HuH-7.5 (cell line): ENCODE results near the gene HMBS.
"Not testable (repeated sequence)": the region's sequence is repeated elsewhere in the genome, so short reads cannot be mapped to it uniquely, and the experiment has no call there.

Experiments
- DNase-seq: peaks from one replicate; pipeline ENCODE4 v3.0.0; 2011; ENCODE audit warnings: low spot score

HMBS gene

DNA sequence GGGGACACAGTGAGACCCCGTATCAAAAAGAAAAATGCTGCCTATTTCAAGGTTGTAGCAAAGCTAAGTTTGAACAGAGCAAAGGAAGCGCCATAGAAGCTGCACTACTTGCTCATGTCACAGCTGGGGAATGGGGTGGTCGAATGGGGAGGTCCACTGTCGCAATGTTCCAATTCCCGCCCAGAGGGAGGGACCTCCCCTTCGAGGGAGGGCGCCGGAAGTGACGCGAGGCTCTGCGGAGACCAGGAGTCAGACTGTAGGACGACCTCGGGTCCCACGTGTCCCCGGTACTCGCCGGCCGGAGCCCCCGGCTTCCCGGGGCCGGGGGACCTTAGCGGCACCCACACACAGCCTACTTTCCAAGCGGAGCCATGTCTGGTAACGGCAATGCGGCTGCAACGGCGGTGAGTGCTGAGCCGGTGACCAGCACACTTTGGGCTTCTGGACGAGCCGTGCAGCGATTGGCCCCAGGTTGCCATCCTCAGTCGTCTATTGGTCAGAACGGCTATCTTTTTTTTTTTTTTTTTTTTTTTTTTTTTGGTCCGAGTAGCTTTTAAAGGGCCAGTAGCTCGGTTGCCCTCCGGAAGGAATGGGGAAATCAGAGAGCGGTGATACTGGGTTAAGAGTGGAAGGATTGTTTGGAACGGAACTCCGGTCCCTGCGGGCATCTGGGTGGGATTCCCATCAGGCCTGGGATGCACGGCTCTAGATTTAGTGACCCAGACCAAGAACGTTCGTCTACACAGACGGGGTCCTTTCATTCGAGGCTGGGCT is at the start of gene HMBS:
Gene HMBS (plus strand): TSS at position 219 of the 774 bp plus-strand sequence. CDS start 153 bp downstream, at position 372.
- peak; percentile 79 for DNase-seq

- DNase-seq = no peak
Measured at GRCh38 chr11:119038884-119039283, 45.8 kb upstream of the HMBS start.

DNA sequence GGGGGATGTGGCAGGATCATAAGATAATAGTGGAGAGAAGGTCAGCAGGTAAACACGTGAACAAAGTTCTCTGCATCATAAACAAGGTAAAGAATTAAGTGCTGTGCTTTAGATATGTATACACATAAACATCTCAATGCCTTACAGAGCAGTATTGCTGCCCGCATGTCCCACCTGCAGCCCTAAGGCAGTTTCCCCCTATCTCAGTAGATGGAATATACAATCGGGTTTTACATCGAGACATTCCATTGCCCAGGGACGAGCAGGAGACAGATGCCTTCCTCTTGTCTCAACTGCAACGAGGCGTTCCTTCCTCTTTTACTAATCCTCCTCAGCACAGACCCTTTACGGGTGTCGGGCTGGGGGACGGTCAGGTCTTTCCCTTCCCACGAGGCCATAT is 45.2 kb upstream of the HMBS start:
- DNase-seq = not testable (repeated sequence)

DNA sequence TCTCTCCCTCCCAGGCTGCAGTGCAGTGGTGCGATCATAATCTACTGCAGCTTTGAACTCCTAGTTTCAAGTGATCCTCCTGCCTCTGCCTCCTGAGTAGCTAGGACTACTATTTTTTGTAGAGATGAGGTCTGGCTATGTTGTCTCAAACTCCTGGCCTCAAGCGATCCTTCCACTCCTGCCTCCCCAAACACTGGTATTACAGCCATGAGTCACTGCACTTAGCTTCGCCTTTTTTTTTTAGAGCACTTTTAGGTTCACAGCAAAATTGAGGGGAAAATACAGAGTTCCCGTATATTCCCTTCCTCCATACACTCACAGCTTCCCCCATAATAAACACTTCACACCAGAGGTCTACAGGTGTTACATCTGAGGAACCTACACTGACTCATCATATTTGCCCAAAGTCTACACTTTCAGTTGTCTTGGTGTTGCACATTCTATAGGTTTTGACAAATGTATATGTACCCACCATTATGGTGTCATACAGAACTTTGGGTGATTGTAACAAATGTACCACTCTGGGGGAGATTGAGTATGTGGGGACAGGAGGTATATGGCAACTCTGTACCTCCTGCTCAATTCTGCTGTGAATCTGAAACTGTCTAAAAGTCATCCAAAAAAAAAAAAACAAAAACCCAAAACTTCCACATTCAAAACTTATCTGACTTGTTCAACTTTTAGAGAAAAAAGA is 42.7 kb upstream of the HMBS start:
- no peak for DNase-seq

GRCh38 chr11:119042927-119043326 is 41.8 kb upstream of the HMBS start:
- no peak for DNase-seq

DNA sequence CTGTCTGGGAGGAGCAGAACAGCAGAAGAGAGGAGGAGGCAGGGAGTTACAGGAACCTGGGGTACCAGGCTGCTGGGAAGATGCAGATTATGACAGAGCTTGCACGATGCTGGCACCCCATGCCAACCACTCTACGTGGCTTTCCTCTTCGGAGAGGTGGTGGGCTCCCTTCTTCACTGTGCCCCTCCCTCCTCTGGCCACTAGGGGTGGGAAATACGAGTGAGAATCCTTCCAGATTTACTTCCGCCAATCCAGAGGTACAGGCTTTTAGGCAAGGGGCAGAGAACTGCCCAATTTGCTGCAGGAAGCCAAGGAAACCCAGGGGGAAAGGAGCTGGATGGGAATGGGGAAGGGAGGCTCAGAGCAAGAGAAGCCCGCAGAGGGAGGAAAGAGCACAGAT is 40.0 kb upstream of the HMBS start:
- no peak for DNase-seq

GRCh38 chr11:119046489-119046888 is 38.2 kb upstream of the HMBS start:
- DNase-seq = no peak

DNA sequence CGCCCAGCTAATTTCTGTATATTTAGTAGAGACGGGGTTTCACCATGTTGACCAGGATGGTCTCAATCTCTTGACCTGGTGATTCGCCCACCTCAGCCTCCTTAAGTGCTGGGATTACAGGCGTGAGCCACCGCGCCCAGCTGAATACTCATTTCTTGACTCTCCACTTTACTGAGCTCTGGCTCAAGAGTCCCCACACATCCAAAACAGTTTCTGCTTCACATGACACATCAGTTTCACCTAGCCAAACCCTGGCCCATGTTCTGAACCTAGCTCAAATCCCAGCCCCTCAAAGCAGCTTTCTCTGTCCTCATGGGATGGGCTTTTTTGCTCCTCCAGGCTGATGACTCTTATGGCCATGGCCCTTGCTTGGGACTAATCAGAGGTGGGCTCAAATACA is 37.5 kb upstream of the HMBS start:
- DNase-seq = no peak

GRCh38 chr11:119048644-119049043 is 36.0 kb upstream of the HMBS start:
- DNase-seq = no peak

- no peak for DNase-seq
Measured at GRCh38 chr11:119049081-119049480, 35.6 kb upstream of the HMBS start.

GRCh38 chr11:119051440-119052162 is 33.1 kb upstream of the HMBS start:
- DNase-seq = no peak

DNA sequence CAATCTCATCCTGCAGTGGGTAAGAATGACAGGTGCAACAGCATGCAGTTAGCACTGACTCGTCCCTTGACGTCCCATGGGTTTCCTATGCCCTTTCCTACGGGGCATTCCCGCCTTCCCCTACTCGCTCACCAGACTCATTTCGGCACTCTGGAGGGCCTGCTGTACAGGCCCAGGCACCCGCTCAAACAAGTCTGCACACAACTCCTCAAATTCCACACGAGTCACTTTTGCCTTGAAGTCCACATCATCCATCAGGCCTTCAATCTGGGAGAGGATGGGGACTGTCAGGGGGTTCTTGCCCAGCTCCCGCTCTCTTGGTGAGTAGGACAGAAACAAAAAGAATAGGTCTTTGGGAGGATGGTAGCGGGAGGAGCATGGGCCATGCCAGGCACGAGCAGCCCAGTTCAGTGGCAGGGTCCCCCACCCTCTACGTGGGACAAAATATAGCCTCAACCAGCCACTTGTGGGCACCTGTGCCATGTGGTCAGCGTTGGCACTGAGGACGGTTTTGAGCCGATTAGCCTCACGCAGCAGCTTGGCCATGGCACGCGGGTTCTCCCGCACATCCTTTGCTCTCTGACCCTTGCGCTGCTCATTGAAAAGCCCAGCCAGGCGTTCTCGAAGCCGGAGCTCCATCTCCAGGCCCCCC is 32.4 kb upstream of the HMBS start:
- DNase-seq = no peak

DNA sequence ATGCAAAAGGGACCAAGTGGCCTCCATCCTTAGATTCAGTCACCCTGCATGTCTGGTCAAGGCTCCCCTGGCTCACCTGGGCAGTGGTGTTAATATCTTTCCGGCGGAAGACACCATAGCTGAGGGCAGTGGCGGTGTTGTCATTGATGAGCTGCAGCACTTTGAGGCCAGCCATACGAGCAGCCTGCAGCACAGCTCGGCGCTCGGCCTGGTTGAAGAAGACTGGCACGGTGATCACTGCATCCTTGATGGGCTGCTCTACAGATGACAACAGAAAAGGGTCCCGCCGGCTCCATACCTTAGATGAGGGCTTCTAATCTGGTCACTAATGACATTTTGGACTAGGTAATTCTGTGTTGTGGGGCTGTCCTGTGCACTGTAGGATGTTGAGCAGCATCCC is 30.3 kb upstream of the HMBS start:
- no peak for DNase-seq

DNA sequence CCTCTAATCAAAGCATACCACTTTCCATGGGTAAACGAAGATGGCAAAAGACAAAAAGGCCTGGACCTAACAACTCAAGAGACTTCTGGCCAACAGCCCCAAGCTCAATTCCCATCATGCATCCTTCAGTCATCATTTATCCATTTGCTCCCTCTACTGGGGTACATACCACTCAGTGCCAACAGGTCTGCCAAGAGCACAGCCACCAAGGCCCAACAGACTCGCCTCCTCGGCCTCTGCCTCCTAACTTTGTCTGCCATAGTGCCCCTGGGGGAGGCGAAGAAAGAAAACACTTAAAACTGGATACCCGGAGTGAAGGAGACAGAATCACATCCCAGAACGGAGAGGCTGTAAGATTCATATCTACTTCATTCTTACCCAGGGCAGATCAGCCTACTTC is 28.8 kb upstream of the HMBS start:
- no peak for DNase-seq

DNA sequence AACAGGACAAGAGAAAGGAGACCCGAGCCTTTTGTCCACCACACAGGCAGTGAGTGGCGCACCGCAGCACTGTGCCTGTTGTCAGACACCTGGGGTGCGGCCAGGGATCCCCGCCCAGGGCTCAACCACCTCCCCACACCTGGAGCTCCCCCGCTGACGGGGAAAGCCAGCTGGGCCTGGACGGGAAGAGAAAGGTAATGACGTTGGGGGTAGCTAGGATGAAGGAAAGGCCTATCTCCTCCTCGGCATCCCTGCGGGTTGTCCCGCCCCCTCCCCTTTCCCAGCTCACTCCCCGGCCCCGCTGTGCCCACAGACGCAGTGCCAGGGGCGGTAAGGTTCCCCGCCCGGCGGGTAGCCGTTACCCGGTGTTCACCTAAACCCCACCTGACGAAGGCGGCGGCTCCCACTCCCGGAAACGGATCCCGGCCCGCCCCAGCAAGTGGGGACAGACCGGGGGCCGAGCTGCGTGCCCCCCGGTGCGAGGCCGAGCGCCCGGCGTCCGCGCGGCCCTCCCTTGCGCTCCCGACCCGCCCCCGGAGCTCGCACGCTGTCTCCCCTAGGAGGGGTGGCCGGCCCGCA is 28.2 kb upstream of the HMBS start:
- DNase-seq = peak; percentile 48

DNA sequence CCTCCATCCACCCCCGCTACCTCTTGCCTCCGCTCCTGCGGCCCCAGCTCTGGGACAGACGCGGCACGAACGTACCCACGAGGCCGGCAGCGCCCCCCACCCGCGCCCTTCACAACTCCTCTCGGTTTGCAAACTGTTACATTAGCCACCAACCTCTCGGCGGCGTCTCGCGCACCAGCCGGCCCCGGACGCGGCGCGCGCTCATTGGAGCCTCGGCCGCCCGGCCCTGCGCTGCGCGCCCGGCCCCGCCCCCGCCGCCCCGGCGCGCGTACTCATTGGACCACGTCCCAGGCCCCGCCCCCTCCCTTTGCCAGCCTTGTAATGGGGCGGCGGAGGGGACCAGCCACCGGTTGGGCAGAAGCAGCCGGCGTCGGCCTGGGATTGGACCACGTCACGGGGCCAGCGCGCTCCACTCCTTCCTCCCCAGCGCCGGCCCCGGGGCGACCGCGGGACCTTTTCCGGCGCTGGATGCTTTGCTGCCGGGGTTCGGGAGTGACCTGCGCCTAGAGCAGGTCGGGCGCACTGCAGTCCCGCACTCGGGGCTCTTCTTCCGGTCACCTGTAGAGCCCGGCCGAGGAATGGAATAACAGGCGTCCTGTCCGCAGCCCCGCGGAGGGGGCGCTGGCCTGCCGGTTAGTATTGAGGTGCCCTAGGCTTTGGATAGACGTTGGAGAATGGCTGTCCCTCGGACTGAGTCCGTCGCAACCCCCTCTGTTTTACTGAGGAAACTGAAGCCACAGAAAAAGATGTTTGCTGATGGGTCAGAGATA is 27.5 kb upstream of the HMBS start, which contains the start of gene HYOU1:
Gene HYOU1 (minus strand): TSS at position 206 of the 770 bp plus-strand sequence. CDS start 1,045 bp downstream, outside the sequence.
- peak; percentile 96 for DNase-seq

GRCh38 chr11:119059128-119059527 is 25.6 kb upstream of the HMBS start:
- DNase-seq = not testable (repeated sequence)

GRCh38 chr11:119061256-119061655 is 23.4 kb upstream of the HMBS start:
- DNase-seq = no peak

GRCh38 chr11:119062779-119063178 is 21.9 kb upstream of the HMBS start:
- no peak for DNase-seq

- DNase-seq = peak; percentile 43
Measured at GRCh38 chr11:119065369-119065768, 19.3 kb upstream of the HMBS start.
